Adipocyte (in vitro differentiated cells): ENCODE results near the gene GRAPL.
"Not testable (repeated sequence)": the region's sequence is repeated elsewhere in the genome, so short reads cannot be mapped to it uniquely, and the experiment has no call there.

ENCODE experiments used
- DNase-seq: peaks from one replicate; pipeline ENCODE4 v3.0.0-alpha.2; 2015; ENCODE audit warnings: low read depth
- H3K27me3 ChIP-seq: replicated peaks from 2 replicates; pipeline ENCODE4 v1.7.0; 2013; ENCODE audit warnings: mild to moderate bottlenecking, low read length, moderate library complexity; ENCODE audit not compliant: control insufficient read depth, insufficient read depth
- H3K36me3 ChIP-seq: 2 replicates; pipeline ENCODE4 v1.7.0; 2013; ENCODE audit warnings: low read length, mild to moderate bottlenecking, moderate library complexity; ENCODE audit not compliant: control insufficient read depth, insufficient read depth, severe bottlenecking
- H3K4me1 ChIP-seq: 2 replicates; pipeline ENCODE4 v1.7.0; 2013; ENCODE audit warnings: mild to moderate bottlenecking, low read length, moderate library complexity; ENCODE audit not compliant: control insufficient read depth, insufficient read depth
- H3K4me3 ChIP-seq: 2 replicates; pipeline ENCODE4 v1.7.0; 2013; ENCODE audit warnings: mild to moderate bottlenecking, low read length, moderate library complexity
- H3K9ac ChIP-seq: 2 replicates; pipeline ENCODE4 v1.7.0; 2013; ENCODE audit warnings: mild to moderate bottlenecking, low read length, moderate library complexity
- H3K9me3 ChIP-seq: 2 replicates; pipeline ENCODE4 v1.7.0; 2013; ENCODE audit warnings: mild to moderate bottlenecking, low read length, moderate library complexity; ENCODE audit not compliant: control insufficient read depth

The GRAPL gene

GRCh38 chr17:19142419-19142818 lies 15.0 kb downstream of the GRAPL start:
- H3K4me3 ChIP-seq, H3K9me3 ChIP-seq, H3K36me3 ChIP-seq, H3K27me3 ChIP-seq, DNase-seq, H3K9ac ChIP-seq, H3K4me1 ChIP-seq: not testable (repeated sequence)

- H3K4me1 ChIP-seq, H3K9me3 ChIP-seq, DNase-seq, H3K4me3 ChIP-seq, H3K36me3 ChIP-seq, H3K9ac ChIP-seq, H3K27me3 ChIP-seq: not testable (repeated sequence)
Observed at GRCh38 chr17:19143097-19143777, 15.8 kb downstream of the GRAPL start.

DNA sequence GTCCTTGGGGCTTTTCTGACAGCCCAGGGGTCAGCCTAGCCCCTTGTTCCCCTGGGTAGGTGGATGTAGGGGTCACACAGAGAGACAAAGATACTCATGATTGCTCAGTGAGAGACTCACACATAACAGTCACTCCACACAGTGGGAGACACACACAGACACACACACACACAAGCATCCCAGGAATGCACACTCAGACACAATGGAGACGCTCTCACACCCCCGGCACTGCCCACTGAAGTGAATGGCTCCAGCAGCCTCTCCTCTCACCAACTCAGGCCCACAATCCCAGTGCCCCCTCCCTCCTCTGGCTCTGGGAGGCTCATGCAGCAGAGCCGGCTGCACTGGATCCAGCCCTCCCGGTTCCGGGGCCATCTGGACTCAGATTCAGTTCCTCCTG lies 17.0 kb downstream of the GRAPL start:
- not testable (repeated sequence) for H3K4me1 ChIP-seq, H3K9me3 ChIP-seq, DNase-seq, H3K27me3 ChIP-seq, H3K36me3 ChIP-seq, H3K9ac ChIP-seq, H3K4me3 ChIP-seq

GRCh38 chr17:19145471-19145870 lies 18.1 kb downstream of the GRAPL start:
- not testable (repeated sequence) for H3K36me3 ChIP-seq, H3K4me1 ChIP-seq, H3K27me3 ChIP-seq, H3K9ac ChIP-seq, DNase-seq, H3K4me3 ChIP-seq, H3K9me3 ChIP-seq

DNA sequence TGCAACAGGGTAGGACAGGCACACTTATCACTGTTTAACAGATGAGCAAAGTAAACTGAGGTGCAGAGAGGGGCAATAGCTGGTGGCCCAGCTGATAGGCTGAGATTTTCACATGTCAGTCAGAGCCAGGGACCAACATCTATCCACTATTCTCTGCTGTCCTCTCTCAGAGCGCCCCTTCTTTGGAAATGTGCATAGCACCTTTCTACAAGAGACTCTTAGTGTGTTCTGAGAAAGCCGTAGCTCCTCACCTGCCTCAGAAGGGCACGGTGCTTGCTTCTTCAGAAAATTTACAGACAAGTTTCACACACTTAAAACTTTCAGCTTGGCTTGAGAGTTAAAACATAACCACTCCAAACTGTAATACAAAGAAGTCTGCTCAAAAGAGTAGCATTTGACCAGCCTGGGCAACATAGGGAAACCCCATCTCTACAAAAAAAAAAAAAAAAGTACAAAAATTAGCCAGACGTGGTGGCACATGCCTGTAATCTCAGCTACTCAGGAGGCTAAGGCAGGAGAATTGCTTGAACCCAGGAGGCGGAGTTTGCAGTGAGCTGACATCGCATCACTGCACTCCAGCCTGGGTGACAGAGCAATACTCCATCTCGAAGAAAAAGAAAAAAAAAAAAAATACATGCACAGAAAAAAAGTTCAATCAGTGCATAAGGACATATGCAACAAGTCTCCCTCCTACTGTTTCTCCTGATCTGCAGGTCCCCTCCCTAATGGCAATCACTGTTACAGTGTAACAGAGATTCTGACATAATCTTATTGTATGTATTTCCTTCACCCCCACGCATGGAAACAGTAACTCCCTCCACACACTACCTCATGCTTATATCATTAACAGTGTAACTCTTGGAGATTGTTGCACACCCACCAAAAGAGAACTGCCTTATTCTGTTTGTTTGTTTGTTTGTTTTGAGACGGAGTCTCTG lies 23.6 kb downstream of the GRAPL start:
- H3K9me3 ChIP-seq, H3K27me3 ChIP-seq, H3K36me3 ChIP-seq, H3K4me3 ChIP-seq, DNase-seq, H3K4me1 ChIP-seq, H3K9ac ChIP-seq: not testable (repeated sequence)

- H3K4me1 ChIP-seq, H3K4me3 ChIP-seq, H3K27me3 ChIP-seq, DNase-seq, H3K9ac ChIP-seq, H3K9me3 ChIP-seq, H3K36me3 ChIP-seq: not testable (repeated sequence)
Observed at GRCh38 chr17:19157628-19158027, 30.2 kb downstream of the GRAPL start.

GRCh38 chr17:19158478-19158877 lies 31.1 kb downstream of the GRAPL start:
- H3K36me3 ChIP-seq, H3K4me1 ChIP-seq, H3K27me3 ChIP-seq, H3K9ac ChIP-seq, H3K4me3 ChIP-seq, H3K9me3 ChIP-seq, DNase-seq: not testable (repeated sequence)

- not testable (repeated sequence) for H3K9me3 ChIP-seq
Observed at GRCh38 chr17:19158938-19159337, 31.5 kb downstream of the GRAPL start.

GRCh38 chr17:19161308-19162107 lies 34.1 kb downstream of the GRAPL start:
- not testable (repeated sequence) for H3K27me3 ChIP-seq, H3K4me1 ChIP-seq, H3K4me3 ChIP-seq, H3K36me3 ChIP-seq, DNase-seq, H3K9ac ChIP-seq, H3K9me3 ChIP-seq

More at GRCh38 chr17:19158938-19159337, 31.5 kb downstream of the GRAPL start:
- not testable (repeated sequence) for H3K4me1 ChIP-seq, H3K27me3 ChIP-seq, H3K9ac ChIP-seq, DNase-seq, H3K36me3 ChIP-seq, H3K4me3 ChIP-seq

DNA sequence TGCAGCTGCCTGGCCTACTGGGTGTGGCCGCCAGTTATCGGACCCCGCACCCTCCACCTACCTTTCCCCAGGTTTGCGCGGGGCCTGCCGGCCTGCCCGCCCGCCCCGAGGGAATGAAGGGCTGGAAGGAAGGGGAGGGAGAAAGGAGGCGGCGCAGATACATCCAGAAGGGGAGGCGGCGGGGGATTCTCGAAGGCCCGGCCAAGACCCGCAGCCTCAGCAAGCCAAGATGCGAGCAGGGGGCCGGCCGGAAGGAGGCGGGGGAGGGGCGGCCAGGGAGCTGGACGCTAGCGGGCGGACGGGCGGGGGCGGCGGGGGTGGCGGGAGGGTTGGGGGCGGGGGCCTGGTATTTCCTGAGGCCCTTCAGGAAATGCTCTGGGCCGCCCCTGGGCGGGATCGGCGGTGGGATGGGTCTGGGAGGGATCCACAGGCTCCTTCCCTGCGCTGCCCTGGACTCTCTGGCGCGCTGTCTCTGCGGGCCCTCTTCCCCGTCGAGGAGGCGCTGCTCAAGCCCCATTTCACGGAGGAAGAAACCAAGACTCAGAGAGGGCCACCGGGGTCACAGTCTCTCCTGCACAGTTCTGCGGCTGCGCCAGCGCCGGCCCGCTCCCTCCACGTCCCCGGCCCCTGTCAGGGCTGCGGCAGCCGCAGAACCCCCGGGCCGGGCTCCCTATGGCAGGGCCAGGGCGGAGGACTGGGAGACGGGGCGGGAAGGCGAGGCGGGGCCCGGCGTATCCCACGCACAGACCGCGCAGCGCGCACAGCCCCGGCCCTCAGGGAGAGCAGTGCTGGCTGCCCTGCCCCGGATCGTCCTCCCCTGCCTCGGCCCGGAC lies 35.2 kb downstream of the GRAPL start:
- H3K9ac ChIP-seq, H3K4me1 ChIP-seq, H3K27me3 ChIP-seq, DNase-seq, H3K9me3 ChIP-seq, H3K4me3 ChIP-seq, H3K36me3 ChIP-seq: not testable (repeated sequence)
